GM19239 (cell line): ENCODE results near the gene HDAC11.

Source experiments
- DNase-seq: peaks from one replicate; pipeline ENCODE4 v3.0.0; 2011; ENCODE audit warnings: low spot score; ENCODE audit not compliant: insufficient read length
- FAIRE-seq: peaks from 2 replicates; lab custom pipeline; 2011; peaks lifted over from hg19 to GRCh38; lab: Jason Lieb, UNC

Gene HDAC11

DNA sequence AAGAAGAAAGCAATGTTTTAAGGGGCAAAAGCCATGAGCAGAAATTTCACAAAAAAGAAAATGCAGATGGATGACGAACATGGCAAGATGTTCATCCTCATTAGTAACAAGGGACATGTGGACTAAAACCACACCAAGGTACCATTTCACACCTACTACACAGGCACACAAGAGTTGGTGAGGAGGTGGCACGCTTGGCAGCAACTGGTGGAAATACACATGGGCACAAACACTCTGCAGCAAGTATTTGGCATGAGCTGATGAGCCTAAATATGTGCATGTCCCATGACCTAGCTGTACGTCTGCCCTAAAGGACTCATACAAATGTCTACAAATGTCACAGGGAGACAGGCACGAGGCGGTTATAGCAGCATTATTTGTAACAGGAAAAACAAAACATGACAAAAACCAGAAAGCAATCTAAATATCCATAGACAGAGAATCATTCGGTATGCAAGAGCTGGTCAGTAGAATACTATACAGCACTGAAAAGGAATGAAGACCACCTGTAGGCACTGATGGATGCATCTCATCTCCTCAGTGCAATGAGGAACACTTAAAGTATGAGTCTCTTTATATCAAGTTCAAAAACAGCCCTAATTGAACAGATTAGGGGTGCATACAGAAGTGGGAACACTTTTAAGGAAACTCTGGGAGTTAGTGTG lies 57.3 kb downstream of the HDAC11 start:
- DNase-seq (no peak), FAIRE-seq (no peak)

DNA sequence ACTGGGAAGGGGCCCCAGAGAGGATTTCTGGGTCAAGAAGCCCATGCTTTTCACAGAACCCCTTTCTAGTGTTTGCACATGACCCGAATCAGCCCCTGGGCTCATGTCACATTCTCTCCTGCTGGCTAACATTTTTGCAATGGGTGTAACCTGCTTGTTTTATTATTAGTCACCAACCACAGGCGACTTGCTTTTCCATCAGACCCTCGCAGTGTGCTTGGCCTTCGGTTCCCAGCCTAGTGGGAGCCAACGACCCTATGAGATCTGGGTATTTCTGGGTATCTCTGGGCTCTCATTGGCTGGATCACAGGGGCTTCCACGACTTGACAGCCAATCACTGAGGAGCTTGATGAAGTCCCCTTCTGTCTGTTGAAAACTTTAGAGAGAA lies 57.8 kb downstream of the HDAC11 start:
- FAIRE-seq (no peak), DNase-seq (no peak)

DNA sequence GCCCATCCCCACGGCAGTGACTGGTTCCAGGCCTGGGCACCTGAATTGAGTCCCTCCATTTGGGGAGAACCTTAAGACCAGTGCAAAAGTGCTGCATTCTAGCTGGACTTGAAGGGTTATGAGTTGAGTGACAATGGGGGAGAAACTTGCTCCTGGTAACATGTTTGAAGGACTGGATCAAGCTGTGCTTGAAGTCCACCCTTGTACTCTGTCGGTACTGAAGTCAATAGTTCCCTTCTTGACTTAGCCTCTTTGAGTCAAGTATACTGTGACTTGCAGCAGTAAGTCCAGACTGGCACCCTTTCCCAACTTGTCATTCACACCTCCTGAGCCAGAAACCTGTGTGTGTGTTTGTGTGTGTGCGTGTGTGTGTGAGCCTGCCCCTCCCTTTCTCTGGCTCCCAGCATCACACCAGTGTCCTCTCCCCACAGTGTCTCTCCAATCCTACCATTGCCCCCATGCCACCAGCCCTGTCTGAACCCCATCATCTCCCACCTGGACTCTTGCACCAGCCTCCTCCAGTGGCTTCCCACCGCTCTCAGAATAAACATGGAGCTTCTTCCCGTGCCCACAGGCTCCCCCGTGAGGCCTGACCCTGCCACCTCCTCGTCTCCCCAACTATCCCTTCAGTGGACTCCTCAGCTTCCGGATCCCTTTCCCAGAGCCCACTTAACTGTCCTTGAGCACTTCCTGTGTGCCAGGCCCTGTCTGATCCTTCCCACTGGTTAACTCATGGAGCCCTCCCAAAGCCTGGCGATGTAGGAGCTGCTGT lies 58.6 kb downstream of the HDAC11 start:
- no peak for DNase-seq
- no peak for FAIRE-seq

DNA sequence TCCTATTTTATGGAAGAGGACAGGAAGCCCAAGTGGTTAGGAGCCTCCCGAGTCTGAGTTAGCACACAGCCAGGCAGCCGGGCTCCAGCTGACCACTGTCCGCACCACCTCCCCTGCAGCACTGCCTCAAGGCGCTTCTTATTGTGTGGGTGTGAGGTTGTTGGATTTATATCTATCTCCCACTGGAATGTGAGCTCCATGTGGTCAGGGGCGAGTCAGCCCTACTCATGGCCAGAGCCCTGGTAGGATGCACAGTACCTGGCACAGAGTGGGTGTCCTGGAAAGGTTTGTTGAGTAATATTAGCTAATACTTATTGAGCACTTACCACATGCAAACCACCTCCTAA lies 59.2 kb downstream of the HDAC11 start:
- no peak for DNase-seq
- no peak for FAIRE-seq

DNA sequence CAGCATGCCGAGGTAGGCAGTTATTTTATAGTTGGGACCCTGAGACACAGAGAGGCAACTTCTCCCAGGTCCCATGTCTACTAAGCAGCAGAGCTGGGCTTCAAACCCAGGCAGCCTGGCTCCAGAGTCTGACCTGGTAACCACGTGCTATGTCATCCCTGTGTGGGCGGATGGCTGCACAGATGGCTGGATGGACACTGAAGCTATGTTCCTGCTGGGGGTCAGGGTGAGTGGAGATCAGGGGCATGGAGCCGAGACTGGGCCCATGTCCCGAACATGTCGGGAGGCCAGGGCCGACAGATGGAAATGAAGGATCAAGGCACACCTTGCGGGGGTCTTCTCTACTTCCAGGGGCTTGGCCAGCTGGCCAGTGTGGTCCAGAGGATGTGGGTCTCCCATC lies 59.6 kb downstream of the HDAC11 start:
- no peak for DNase-seq
- no peak for FAIRE-seq

DNA sequence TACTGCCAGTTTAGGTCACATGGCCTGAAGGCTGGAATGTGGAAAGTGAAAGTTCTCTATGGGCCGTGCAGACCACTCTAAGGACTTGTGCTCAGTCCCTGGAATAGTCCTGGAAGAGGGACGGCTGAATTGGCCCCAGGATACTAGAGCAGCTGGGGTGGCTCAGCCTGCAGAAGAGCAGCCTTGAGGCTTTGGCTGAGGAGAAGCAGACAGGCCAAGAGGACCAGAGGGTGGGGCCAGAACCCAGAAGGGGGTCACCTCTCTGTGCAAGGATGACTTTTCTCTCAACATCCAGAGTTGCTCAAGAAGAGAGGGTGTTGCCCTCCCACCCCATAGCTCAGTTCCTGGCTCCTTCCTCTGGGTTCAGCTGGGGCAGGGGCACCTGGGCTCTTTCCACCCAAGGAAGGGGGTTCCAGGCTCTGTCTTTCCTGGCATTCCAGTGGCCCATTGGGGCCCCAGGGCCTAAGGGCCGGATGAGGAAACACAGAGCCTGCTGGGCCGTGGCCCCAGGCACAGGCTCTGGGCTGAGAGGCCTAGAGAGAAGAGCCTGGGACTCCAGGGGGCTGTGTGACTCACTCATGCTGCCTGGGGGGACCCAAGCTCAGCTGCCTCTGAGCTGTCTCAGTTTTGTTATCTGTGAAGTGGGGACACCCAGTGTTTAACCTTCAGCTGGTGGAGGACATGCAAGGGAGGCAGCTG lies 60.3 kb downstream of the HDAC11 start:
- no peak for FAIRE-seq
- no peak for DNase-seq

DNA sequence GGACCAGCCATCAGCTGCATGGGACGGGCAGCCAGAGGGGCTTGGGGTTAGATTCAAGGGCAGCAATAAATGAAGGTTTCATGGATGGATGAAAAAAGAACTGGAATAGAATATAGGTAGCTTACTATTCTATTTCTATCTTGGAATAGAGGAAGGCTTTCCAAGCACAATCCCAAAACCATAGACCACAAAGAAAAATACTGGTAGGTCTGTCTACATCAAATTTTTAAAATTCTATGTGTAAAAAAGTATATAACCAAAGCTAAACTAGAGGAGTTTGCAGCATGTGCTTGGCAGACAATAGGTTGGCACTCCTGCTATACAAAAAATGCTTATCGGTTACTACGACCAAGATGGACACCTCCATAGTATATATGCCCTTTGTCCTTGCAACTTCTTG lies 61.6 kb downstream of the HDAC11 start:
- FAIRE-seq (no peak), DNase-seq (no peak)

DNA sequence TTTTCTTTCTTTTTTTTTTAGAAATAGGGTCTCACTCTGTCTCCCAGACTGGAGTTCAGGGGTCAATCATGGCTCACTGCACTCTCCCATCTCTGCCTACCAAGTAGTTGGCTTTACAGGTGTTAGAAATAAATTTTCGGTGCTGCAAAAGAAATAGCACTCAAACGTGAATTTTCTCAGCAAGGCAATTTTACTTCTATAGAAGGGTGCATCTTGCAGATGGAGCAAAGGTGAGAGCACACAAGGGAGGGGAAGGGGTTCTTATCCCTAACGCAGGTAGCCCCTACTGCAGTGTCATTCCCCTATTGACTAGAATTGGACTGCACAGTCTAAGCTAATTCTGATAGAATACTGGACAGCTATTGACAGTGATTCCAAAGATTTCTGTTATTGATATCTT lies 62.0 kb downstream of the HDAC11 start:
- FAIRE-seq (no peak), DNase-seq (no peak)

DNA sequence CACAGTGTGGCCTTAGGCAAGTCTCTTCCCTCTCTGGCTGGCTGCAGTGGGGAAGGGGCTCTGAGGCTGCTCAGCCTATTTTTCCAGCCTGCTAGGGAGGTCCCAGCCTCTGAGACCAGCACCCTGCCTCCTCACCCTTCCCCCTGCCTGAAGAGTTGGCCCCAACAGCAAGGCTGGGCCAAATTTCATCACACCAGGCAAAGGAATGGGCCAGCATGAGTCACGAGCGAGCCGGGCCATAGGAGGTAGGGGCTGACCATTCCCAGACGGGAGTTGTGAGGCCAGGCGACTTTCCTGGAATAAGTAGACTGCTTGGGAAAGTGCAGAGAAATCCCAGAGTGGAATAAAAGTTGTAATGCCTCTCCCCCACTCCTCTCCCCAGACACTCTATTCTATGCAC lies 63.1 kb downstream of the HDAC11 start:
- DNase-seq = no peak
- no peak for FAIRE-seq

DNA sequence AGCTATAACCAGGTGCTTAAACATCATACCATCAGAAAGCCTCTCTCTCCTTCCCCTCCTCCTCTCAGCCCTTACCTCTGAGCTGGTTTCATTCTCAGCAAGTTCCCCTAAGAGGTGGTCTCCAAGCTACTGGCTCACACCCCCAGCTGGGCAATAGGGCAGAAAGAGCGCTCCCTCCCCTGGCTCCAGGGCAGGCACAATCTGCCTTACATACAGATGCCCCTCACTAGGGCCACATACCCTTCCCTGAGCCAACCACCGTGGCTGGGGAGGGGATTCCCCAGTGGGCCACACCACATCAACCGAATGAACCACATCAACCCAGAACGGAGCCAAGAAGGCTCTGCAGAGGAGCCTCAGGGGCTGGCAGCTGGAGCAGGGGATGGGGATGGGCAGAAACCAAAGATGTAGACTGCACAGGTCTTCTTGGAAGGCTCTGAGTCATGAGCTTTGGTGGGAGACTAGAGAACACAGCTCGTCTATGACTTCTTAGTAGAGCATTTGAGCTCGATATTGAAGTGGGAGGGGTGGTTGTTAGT lies 64.3 kb downstream of the HDAC11 start:
- no peak for FAIRE-seq
- DNase-seq = no peak

DNA sequence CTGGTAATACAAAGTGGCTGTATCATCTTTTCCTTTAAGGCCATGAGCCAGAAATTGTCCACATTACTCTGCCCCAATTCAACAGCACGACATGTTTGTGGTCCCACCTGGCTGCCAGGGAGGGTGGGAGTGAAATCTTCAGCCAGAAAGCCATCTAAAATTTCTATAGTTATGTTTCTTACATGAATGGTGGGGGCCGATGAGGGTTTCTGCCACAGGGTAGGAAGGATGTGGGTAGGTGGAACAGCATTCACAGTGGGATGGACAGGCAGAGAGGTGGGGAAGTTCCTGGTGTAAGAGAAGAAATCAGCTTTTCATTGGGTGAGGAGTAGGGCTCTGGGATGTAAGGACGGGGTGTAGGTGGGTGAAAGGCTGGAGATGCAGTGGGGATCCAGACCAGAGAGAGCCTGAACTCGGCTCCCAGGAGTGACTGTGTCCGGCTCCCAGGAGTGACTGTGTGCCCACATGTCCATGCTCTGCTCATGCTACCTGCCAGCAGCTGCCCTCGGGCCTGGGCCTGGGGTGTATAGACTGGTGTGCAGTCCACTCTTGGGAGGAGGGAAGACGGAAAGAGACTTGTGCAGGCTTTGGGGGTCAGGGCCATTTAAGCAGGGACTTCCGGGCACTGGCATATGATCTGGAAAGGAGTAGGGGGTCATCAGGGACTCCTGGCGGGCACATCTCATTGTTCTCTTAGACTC lies 65.0 kb downstream of the HDAC11 start:
- DNase-seq = no peak
- no peak for FAIRE-seq

DNA sequence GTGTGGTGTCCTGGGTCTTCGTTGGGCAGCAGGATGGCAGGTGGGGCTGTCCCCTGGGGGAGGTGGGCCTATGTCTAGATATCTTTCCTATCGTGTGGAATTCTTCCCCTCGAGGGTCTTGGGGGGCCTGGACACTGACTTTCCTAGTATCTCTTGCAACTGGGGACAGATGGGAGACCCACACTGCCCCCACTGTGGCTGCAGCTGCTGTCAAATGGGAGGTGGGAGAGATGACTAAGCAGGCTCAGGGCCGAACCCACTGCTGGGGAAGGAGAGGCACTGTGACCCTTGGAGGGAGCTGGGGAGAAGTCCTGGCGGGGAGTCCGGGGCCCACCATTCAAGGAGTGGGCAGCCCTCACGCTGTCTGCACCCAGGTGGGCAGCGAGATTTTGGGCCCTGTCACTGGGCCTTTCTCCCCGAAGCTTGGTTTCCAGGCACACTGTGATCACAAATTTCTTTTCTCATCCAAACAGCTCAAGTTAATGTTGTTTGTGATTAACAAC lies 65.9 kb downstream of the HDAC11 start:
- FAIRE-seq = no peak

DNA sequence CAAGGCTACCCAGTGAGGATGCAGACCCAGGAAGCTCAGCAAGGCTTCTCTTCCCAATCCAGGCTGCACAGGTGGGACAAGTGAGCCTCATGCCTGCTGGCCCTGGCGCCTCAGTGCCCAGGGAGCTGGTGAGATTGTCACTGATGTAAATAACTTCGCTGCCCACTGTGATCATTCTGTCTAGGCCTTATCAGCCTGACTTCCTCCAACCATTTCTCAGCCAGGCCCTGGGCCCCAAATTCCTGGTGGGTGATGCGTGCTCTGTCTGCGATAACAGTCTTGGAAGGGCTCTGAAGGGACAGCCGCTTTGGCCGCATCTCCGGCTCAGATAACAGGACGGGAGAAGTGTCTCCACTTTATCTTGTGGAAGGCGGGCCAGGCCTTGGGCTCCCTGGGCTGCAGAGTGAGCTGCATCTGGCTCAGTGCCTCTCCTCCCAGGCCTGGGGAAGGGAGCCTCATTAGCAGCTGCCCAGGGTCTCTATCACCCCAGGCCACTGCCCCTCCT lies 66.6 kb downstream of the HDAC11 start:
- DNase-seq (no peak), FAIRE-seq (no peak)

More for the DNA sequence above, 65.9 kb downstream of the HDAC11 start:
- DNase-seq = no peak

DNA sequence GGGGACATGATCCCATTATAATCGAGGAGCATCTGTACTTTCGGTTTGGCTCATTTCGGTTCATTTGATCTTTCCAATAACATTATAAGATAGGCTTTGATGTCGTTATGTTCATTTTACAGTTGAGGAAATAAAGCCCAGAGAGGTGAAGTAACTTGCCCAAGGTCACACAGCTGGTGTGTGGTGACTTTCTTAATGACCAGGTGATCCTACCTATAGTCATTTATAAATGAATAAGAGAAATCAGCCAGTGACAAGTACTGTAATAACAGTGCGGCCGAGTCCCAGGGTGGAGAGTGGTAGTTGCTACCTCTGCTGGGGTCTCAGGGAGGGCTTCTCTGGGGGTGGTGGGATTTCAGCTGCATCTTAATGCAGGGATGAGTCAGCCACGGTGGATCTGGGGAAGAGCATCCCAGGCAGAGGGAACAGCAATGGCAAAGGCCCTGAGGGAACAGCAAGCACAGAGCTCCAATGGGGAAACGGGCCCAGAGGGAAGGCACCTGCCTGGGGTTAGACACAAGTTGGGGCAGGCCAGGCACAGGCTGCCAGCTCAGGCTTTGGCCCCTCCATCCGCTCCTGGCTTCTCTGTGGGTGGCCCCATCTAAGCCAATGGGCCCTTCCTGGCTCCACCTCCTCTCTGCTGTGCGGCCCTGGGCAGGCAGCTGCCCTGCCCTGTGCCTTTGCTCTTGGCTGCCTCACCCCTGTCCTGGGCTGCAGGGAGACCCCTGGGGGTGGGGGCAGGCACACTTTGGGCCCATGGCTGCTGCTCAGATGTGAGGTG lies 67.7 kb downstream of the HDAC11 start:
- FAIRE-seq = no peak
- no peak for DNase-seq

DNA sequence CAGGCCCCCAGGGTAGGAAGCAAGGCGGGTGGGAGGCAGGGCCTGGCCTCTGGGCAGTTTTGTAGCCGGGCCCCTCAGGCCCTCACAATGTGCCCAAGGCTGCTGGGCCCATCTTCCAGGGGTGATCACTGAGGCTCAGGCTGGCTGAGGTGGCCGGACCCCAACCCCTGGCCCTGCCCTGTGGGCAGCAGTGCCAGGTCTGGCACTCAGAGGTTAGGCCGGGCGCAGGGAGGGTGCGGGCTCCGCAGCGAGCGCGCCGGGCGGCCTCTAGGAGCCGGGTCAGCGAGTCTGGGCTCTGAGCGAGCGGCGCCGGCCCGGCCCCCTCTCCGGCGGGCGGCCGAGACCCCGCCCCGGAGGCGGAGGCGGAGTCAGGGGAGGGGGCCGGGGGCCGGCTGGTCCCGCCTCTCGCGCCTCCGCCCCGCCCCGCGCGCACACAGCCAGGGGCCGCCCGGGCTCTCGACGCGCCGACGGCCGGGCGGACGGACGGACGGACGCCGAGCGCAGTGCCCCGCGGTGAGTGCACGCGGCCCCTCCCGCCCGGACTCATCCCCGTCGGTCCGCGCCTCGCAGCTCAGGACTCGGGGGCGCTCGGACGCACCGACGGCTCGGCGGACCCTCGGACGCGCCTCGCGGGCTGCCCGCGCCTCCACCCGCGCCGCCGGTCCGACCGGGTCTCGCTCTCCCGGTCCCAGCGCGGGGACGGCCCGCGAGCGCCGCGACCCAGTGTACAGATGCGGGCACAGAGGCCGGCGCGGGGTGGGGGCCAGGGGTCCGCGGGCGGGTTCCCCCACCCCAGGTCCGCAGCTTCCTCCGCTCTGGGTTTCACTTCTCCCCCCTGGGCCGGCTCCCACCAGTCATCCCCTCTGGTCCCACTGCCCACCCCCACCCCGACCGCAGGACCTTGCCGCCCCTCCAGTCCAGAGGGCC lies 68.9 kb downstream of the HDAC11 start, which contains the start of gene FBLN2:
TSS of gene FBLN2 (plus strand) at position 430 of the 927 bp plus-strand sequence. CDS start 21,231 bp downstream, outside the sequence.
- FAIRE-seq = no peak
- DNase-seq = no peak

DNA sequence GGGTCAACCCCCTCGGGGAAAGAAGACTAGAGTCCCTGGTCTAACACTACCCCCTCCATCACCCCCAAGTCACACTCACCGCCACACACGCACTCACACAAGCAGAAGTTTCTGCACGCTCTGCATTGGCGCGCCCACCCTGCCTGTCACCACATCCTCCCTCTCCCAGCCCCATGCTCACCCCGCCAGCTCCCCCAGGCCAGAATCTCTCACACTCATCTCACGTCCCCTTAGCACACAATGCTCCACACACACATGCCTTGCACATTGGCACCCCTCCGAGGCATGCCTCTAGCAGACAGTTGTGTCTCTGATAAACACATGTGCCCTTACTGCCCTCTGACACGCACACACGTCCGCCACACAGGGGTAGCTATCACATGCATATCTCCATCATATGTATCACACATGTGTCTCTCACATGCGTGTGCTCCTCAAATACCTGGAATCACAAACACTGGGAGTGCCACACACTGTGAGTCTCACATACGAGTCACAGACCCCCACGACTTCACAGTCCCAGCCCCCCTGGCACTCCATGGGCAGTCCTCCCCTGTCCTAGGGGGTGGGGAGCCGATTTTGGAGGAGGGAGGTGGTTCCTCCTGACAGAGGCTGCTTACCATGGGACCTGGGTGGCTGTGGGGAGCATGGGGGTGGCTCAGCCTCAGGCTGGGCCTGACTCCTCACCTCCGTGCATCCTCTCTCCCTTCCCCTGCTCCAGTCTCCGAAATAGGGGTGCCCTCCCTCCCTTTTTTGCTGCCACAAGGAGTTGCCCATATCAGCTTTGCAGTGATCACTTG lies 69.7 kb downstream of the HDAC11 start:
- FAIRE-seq (no peak), DNase-seq (no peak)

DNA sequence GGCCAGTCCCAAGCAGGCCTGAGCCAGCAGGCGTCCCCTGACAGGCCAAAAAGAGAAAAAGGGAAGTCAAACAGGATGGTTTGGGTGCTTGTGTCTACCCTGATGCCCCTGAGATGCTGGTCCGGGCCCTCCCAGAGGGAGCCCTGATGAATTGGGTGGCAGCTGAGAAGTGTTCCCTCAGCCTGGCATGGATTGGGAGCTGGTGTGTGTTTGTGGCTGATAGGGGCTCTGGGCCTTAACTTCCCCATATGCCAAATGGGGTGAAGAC lies 70.3 kb downstream of the HDAC11 start:
- DNase-seq (no peak), FAIRE-seq (no peak)
